IPS DF 4.7 (cell line): ENCODE results near the gene GPR89B.
"Not testable (repeated sequence)": the region's sequence is repeated elsewhere in the genome, so short reads cannot be mapped to it uniquely, and the experiment has no call there.

Experiments used
- DNase-seq: peaks from one replicate; pipeline ENCODE4 v3.0.0-alpha.2; 2013; ENCODE audit warnings: low spot score; ENCODE audit errors: extremely low read depth

GPR89B gene

DNA sequence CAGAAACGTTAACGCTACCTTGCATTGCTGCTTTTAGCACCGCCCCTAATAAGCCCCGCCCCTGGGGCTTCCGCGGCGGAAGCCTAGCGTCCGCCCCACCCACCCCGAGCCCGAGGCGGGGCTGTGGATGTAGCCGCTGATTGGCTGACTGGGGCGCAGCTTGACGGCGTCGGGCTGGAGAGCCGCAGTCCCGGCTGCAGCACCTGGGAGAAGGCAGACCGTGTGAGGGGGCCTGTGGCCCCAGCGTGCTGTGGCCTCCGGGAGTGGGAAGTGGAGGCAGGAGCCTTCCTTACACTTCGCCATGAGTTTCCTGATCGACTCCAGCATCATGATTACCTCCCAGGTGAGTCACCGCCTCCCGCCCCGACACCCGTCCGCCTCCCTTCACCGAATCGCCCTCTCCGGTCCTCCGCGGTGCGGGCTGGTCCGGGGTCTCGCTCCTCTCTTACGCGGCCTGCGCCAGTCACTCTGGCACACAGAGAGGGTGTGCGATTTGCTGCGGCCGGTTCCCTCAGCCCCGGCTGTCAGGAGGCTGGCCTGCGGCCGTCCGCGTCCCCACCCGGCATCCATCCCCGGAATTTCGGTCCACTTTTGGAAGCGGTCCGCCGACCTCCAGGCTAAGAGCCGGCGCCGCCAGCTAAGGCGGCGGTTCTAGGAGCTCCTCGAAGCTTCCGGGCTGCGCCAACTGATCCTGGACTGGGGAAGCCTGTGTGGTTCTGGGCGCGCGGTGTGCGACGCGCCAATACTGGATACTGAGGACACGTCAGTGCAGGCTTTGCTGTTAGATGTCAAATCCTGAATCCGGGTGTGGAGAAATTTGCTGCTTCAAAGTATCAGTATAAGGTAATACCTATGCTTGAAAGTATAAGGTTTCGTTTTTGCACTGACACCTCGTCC is at the start of gene GPR89B:
Gene GPR89B (plus strand): TSS at position 185 of the 897 bp plus-strand sequence. CDS start 117 bp downstream, at position 302.
- peak; percentile 53 for DNase-seq

DNA sequence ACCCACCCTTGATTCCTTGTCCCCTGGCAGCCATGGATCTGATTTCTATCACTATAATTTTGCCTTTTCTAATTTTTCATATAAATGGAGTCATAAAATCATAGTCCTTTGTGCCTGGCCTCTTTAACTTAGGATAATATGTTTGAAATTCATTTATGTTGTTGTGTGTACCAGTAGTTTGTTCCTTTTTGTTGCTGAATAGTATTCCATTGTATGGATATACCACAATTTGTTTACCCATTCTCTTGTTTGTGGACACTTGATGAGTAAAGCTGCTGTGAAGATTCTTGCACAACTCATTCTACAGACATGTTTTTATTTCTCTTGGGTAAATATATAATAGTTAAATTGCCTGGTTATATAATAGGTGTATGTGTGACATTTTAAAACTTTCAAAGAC is 48.3 kb upstream of the GPR89B start:
- DNase-seq = no peak

DNA sequence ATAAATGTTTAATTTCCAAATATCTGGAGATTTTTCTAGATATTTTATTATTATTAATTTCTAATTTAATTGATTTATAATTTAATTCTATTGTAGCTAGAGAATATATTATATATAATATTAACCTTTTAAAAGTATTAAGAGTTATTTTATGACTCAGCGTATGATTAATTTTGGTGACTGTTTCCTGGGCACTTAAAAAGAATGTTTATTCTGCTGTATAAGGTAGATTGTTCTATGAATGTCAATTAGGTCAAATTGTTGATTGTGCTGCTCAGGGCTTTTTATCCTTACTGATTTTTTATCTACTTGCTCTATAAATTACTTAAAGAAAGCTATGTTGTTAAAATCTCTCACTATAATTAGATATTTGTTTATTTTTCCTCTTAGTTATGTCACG is 45.7 kb upstream of the GPR89B start:
- no peak for DNase-seq

DNA sequence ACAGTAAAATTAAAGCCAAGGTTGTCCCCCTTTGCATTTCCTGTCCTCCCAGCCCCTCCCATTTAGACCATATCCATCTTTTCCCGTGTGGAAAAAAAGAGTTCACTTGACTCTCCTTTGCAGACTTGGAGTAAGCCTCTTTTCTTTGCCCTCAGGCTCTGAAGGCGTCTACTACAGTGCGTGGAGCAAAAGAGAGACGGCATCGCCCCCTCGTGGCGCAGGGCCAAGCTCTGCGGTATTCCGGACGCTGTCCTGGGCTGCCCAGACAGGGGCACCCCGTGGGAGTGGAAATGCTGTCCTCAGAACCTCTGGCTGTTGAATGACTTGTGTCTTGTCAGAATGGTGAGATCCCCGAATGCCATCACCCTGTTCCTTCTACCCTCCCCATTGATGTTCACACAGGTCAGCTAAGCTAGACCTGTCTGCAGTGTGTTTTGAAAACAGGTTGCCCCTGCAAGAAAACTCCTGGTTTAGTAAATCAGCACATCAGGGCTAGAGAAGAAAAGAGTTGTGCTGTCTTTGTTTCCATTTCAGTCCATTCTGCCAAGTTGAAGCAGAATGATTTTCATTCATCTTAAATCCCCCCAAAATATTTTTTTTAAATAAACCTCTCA is 37.9 kb upstream of the GPR89B start:
- peak; percentile 71 for DNase-seq

DNA sequence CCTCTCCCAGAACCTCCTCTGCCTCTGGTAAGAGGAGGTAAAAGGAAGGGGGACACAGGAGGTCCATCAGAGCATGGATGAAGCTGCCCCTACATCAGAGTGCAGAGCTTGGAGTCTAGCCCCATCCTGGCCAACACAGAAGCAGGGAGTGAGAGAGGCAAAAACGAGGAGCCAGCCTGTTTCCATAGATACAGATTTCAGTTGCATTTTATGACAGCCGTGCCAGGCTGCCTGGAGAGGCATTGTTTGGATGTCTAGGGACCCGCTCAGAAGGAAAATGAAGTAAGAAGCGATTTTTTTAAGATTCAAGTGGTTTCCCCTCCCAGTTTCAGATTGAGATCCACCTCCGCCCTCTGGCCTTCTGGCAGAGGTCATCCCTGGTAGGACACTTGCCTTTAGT is 37.1 kb upstream of the GPR89B start:
- no peak for DNase-seq

DNA sequence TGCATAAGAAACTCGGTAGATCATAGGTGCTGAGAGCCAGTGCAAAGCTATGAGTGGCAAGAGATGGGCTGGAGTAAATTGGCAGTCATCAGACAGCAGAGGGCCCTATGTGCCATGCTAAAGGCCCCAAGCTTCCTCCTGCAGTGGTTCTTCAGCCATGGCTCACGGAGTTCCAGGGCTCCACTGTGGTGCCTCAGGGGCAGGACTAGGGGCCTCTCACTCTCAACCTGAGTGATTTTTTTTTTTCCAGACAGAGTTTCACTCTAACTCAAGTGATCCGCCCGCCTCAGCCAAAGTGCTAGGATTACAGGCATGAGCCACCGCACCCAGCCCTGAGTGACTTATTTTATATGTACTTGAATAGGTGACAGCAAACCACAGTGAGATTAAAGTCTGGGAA is 36.0 kb upstream of the GPR89B start:
- DNase-seq = no peak

DNA sequence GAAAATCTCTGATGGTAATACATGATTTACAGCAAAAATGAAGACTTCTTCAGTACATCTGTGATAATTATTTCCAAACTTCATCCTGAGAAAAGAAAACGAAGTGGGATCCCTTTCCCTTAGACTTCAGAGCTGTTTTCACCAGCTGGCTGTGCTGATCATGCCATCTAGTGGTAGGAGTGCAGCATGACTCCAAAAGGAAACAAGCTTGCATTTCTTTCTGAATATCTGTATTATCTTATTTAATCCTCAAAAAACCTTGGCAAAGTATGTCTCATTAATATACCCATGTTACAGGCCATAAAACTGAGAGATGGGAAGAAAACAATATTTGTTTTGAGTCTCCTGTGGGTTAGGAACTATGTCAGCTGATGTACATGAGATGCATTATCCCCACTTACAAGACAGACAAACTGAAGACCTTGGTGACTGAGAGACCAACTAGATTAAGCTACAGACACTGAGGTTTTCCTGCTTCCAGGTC is 35.4 kb upstream of the GPR89B start:
- no peak for DNase-seq

DNA sequence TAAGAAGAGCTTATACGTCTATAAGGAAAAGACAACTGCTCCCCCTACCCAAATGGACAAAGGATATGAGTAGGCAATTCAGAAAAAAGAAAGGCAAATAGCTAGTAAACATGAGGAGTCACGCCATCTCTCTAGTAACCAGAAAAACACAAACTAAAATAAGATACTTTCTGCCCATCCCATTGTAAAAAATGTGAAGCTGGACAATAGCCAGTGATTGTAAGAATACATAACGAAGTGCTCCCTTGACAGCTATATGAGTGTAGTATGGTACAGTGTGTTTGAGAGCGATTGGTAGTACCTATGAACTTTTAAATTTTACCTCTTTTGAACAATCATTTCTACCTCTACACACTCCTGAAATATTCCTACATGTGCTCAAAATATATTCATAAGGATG is 33.1 kb upstream of the GPR89B start:
- DNase-seq = no peak

DNA sequence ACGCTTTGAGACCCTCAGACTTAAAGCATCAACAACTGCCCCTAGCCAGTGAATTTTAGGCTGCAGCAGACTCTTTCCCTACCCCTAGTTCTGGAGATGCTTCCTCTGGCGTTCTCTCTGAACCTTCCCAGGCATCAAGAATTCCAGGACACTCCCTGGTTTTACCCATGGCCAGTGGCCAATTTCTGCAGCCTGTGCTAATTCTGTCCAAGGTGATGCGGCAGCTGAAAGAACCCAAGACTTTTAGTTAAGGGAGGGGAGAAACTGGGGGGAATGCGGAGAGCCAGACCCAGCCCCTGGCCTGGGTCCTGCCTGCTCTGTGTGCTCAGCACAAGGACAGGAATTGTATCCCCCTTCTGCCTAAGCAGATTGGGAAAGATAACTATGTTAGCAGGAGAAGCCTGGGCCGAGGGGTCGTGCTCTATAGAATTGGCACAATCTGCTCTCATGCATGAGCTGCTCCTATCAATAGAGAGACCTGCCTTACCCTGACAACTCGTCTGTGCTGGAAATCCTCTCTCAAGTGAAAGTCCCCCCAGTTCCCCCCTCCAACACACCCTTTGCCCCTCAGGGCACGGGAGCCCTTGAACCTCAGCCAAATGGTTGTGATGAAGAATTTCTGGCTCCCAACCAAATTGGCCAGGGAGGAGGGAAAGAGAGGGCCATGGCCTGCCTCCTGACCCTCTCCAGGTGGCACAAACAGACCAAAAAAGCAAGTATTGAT is 31.0 kb upstream of the GPR89B start:
- DNase-seq = no peak

DNA sequence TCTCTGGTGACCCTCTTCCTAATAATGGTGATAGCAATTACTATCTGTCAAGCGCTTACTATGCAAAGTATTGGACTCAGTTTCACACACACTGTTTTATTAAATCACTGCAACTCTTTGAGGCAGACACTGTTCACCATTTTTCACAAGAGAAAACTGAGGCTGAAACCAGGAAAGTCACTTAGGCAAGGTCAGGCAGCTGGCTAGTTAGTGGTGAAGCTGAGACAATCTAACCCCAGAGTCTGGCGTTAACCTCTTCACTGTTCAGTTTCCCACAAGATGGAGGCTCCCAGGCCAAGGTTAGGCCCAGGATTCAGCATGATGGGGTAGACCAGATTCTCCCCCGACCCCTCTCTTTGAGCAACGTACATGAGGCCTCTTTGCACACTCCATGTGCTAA is 30.4 kb upstream of the GPR89B start:
- no peak for DNase-seq

DNA sequence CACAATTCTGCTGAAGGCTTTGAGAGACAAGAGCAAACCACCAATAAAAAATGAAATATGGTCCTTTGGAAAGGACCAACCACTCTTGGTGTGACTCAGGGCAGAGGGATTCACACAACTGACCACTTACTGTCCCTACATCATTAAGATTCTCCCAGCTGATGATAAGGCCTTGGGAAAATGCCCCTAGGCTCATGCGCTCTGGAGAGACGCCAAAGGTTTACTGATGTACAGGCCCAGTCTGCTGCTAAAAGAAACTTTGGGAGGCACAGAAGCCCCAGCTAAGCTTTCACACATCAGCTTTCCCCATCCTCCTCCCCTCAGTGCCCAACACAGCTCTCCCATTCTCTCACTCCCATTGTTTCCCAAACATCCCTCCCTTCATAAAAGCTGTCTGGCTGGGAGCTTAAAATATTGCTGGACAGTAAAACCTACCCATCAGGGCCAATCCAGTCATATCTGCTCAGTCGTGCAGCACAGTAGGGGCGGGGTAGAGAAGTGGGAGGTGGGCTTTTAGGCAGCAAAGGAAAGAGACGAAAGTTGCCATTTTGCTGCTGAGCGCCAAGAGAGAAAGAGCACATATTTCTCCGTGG is 25.9 kb upstream of the GPR89B start, which contains the start of gene GJA8:
Gene GJA8 (plus strand): TSS at position 543 of the 593 bp plus-strand sequence. CDS start 5,161 bp downstream, outside the sequence.
- DNase-seq = no peak

DNA sequence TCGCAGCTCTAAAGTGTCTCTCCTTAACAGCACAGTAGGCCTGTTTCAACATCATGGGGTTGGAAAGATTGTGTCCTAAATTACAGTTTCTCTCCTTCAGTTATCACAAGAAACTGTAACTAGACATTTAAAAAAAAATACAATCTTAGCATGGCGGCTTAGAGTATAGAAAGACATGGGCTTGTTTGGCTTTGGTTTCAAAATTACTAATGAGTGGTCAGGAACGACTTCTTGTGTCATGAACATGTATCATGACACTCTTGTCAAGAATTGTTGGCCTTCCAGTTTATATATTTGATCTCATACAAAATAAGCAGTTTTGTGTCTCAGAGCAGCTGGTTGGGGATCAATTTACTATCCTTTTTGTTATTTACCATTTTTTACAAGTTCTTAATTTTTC is 23.5 kb upstream of the GPR89B start:
- no peak for DNase-seq

DNA sequence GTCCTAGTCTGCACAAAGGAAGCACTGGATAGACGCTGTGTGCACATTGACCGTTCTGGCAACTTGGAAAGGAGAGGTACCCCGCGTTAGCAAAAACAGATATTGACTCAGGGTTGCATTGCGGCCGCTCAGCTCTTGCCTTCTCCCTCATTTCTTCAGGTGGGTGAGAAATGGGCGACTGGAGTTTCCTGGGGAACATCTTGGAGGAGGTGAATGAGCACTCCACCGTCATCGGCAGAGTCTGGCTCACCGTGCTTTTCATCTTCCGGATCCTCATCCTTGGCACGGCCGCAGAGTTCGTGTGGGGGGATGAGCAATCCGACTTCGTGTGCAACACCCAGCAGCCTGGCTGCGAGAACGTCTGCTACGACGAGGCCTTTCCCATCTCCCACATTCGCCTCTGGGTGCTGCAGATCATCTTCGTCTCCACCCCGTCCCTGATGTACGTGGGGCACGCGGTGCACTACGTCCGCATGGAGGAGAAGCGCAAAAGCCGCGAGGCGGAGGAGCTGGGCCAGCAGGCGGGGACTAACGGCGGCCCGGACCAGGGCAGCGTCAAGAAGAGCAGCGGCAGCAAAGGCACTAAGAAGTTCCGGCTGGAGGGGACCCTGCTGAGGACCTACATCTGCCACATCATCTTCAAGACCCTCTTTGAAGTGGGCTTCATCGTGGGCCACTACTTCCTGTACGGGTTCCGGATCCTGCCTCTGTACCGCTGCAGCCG is 20.3 kb upstream of the GPR89B start:
- DNase-seq = no peak

DNA sequence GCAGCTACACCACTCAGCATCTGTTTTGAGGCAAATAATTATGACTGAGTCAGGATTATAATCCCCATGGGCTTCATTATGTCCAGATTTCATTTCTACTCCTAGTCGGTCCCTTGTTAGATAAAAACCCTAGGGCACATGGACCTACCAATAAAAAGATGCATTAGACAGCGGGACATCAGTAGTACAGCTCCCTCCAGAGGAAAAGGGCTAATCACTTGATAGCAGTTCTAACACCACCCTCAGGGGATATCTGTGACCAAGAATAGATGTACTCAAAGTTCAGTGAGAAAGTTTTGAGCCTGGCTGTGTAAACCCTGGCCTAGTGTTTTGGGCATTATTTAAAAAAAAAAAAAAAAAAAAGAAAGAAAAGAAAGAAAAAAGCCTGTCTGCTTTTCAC is 15.7 kb upstream of the GPR89B start:
- DNase-seq = no peak

DNA sequence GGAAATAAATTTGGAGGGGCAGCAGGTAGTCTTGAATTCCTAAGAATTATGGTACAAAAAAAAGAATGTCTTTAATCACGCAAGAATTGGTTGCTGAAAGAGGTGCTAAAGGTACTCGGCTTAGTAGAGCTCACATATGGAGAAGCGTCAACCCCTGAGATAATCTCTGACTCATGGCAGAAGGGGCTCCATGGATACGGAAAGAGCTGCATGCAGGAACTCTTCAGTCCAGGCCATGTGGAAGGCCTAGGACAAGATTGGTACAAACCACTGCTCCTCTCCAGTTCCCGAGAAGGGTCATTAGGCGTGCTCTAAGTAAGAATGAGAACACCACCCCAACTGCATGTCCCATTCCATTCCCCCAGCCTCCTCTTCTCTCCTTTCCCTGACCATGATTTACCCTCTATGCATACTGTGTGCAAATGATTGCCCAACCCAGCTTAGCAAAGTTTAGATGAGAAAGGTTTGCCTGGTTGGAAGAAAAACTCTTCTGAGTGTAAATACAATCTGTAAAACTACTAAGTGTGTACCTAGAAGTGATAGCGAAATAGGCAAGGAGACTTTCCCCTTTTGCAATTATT is 14.8 kb upstream of the GPR89B start:
- no peak for DNase-seq

DNA sequence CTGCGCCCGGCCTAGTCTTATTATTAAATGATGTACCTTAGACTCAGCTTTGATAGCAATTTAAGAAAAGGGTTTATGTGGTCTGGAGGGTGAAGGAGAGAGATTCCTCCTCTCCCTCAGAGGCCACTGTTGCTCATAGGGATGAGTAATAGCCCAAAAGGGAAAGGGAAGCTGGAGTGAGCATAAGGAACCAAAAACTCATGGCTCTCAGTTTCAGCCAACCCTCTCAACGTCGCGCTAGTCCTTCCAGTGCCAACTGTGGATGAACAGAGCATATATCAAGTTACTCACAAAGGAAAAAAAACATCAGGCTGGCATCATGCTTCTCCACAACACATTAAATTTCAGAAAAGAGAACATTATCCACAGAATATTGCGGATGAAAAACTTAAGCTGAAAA is 8.3 kb upstream of the GPR89B start:
- no peak for DNase-seq

DNA sequence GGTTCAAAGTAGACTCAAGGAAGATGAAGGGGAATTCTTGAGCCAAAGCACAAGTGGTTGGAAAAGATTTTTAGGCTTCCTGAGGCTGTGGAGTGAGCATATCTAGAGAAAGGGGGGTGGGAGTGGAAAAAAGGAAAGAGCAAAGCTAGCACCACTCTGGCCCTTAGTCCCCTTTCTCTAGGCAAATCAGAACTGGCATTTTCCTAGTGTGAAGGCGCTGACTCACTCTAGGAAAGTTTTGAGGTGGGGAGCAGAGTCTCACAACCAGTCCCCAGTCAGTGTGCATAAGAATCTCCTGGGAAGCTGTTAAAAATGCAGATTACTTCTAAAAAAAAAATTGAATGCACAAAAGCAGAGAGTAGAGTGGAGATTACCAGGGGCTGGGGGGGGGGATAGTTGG is 3.4 kb upstream of the GPR89B start:
- no peak for DNase-seq

DNA sequence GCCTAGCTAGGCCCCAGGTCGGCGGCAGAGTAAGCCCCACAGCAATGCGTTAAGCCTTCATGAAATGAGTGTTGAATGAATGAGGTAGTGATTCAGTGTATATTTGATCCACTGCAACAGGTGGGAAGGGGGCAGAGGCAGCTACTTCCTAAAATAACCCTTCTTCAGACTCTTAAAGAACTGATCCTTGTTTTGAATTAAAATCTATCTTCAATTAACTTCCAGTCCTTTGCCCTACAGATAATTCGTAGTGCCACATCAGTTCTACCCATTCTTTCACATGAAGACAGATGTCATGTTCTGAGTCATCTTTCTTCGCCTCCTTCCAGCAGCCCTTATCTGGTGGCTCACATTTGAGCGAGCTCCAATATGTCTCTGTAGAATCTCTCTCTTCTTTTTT is 1.0 kb upstream of the GPR89B start:
- not testable (repeated sequence) for DNase-seq

DNA sequence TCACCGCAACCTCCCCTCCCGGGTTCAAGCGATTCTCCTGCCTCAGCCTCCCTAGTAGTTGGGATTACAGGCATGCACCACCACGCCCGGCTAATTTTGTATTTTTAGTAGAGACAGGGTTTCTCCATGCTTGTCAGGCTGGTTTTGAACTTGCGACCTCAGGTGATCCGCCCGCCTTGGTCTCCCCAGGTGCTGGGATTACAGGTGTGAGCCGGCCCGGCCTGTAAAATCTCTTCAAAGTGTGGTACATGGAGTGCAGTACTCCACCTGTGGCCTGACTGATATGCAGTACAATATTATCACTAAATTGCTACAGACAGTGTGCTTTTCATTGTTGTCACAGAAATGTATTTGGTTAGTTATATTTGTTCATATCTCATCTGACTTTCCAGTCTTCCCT is 531 bp upstream of the GPR89B start:
- DNase-seq = not testable (repeated sequence)

DNA sequence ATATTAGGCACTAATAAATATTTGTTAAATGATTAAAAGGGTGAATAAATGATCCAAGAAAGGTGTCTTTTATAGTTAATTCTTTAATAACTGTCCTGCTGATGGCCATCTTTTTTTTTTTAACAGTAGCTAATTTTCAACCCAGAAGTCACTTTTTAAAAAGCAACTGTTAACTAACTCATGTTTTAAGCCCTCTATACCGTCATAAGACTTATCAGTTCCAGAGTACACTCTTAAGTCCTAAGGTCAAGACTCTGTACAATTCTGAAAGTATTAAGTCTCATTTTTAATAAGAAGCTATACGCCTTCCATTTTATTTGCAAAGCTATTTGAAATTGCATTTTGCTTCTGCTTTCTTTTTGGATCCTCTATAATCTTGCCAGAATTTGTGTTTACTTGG is 2.9 kb downstream of the GPR89B start:
- not testable (repeated sequence) for DNase-seq
